HG03571 (cell line): ENCODE measurements around the gene NUP88.

Experiments used
- ATAC-seq: cut with Tn5 transposase; IDR thresholded peaks from one replicate; pipeline ENCODE4 v1.9.1; 2021; ENCODE audit not compliant: unreplicated experiment

The NUP88 gene

DNA sequence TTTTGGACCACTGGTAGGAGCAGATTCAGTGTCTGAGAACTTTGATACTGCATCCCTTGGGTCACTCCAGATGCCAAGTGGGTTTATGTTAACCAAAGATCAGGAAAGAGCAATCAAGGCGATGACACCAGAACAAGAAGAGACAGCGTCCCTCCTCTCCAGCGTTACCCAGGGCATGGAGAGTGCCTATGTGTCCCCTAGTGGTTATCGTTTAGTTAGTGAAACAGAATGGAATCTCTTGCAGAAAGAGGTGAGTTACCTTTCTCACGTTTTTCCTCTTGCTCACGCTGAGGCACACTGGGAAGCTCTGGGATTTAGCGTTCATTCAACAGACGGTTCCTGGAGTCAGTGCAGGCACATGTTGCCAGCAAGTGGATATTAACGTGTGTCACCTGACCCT, 58.0 kb downstream of the NUP88 start:
- ATAC-seq = no peak

GRCh38 chr17:5355421-5356129, 63.9 kb downstream of the NUP88 start:
- ATAC-seq = no peak

DNA sequence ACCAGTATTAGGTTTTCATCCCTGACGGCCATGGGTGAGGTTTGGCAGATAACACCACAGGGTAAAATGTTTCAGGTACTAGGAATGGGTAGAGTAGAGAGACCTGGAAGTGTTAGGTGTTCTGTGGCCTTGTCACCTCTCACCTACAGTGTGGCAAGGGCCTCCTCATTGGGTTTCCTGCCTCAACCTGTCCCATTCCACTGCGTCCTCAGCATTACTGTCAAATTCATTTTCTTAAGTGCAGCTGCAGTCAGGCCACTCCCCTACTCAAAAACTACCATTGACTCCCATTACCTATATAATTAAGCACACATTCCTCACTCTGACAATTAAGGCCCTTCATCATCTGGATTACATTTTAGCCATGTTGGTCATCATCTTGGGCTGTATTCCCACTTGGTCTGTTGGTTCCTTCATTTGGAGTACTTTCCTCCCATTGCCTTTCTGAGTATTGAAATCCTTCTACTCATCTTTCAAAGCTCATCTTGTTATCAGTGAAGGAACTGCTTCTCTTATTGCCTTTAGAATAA, 64.5 kb downstream of the NUP88 start:
- ATAC-seq = no peak

DNA sequence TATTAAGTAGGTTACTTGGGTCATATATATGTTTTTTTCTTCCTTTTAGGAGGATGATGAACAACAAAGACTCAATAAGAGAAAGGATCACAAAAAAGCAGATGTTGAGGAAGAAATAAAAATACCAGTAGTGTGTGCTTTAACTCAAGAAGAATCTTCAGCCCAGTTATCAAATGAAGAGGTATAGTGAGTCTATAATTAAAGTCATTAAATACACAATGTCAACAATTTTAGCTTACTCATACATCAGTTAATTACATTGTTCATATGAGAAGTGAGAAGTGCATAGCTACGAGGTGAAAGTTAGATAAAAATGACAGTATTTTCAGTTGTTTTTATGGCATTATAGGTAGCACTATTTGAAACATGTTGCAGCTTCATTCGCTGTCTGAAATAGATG, 65.2 kb downstream of the NUP88 start:
- no peak for ATAC-seq

DNA sequence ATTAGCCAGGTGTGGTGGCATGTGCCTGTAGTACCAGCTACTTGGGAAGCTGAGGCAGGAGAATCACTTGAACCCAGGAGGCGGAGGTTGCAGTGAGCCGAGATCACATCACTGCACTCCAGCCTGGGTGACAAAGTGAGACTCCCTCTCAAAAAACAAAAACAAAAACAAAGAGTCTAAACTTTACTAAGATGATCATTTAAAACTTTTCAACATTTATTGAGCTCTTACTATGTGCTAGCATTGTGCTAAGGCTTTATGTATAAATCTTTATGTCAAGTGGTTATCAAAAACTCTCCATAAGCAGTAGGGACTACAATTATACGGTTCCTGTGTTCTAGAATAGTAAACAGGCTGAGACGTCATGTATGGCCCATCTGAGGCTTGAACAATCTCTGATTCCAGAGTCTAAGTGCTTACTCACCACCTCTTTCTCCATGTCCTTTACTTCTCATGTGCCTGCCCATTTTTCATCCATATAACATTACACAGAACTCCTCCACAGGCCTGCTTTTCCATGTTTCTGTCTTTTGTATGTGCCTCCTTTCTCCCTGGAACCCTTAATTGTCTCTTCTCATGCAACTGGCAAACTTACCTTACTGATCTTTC, 66.7 kb downstream of the NUP88 start:
- no peak for ATAC-seq

GRCh38 chr17:5344914-5345313, 74.5 kb downstream of the NUP88 start:
- ATAC-seq = no peak
